NCI-H1436 (cell line): ENCODE measurements around the gene MYL5.
"Not testable (repeated sequence)": the region's sequence is repeated elsewhere in the genome, so short reads cannot be mapped to it uniquely, and the experiment has no call there.

ENCODE experiments used
- DNase-seq: peaks from one replicate; lab custom pipeline; 2025; lab: John Stamatoyannopoulos, UW

Gene MYL5

GRCh38 chr4:674172-675035, at the start of gene MYL5, which contains the start of gene ATP5ME:
Gene MYL5 (plus strand): TSS chr4:674542. CDS start chr4:678027, 3,485 bp downstream.
Gene ATP5ME (minus strand): TSS chr4:674276. CDS start chr4:674247, 29 bp downstream.
- peak; percentile 95 for DNase-seq

GRCh38 chr4:624705-625590, 49.4 kb upstream of the MYL5 start, which contains the start of gene PDE6B:
Gene PDE6B (plus strand): TSS chr4:625573. CDS start chr4:625627, 54 bp downstream.
- no peak for DNase-seq

GRCh38 chr4:625631-626161, 48.6 kb upstream of the MYL5 start:
- no peak for DNase-seq

- DNase-seq, result no peak
Observed at GRCh38 chr4:626201-627091, 47.9 kb upstream of the MYL5 start.

- DNase-seq, result no peak
Observed at GRCh38 chr4:627347-628125, 46.8 kb upstream of the MYL5 start.

GRCh38 chr4:628311-628741, 46.0 kb upstream of the MYL5 start:
- DNase-seq, result no peak

- no peak for DNase-seq
Observed at GRCh38 chr4:628821-629635, 45.3 kb upstream of the MYL5 start.

GRCh38 chr4:629636-629914, 44.8 kb upstream of the MYL5 start:
- no peak for DNase-seq

GRCh38 chr4:629915-630641, 44.3 kb upstream of the MYL5 start:
- no peak for DNase-seq

GRCh38 chr4:630656-631055, 43.7 kb upstream of the MYL5 start:
- no peak for DNase-seq

- DNase-seq, result no peak
Observed at GRCh38 chr4:632196-632790, 42.0 kb upstream of the MYL5 start.

- no peak for DNase-seq
Observed at GRCh38 chr4:632926-633325, 41.4 kb upstream of the MYL5 start.

GRCh38 chr4:633406-633805, 40.9 kb upstream of the MYL5 start:
- no peak for DNase-seq

GRCh38 chr4:633976-634598, 40.3 kb upstream of the MYL5 start:
- no peak for DNase-seq

- DNase-seq, result no peak
Observed at GRCh38 chr4:634599-634985, 39.8 kb upstream of the MYL5 start.

- DNase-seq, result not testable (repeated sequence)
Observed at GRCh38 chr4:635066-635835, 39.1 kb upstream of the MYL5 start.

GRCh38 chr4:635851-636627, 38.3 kb upstream of the MYL5 start:
- DNase-seq, result no peak
